H9 (cell line): Measurements from ENCODE around the gene XPR1. TPM values are rescaled to one million over a fixed set of nuclear protein-coding genes. Genes with fewer than 3 reads are reported as not detected.

ENCODE experiments used
- DNase-seq: peaks from one replicate; pipeline ENCODE4 v3.0.0-alpha.2; 2017
- H2AFZ ChIP-seq: one replicate; pipeline ENCODE4 v1.6.1; 2013; ENCODE audit warnings: mild to moderate bottlenecking, low read length, control low read depth, moderate library complexity
- H2AK5ac ChIP-seq: 2 replicates; pipeline ENCODE4 v1.6.1; 2013; ENCODE audit warnings: low read length, control low read depth, mixed read lengths; ENCODE audit not compliant: insufficient read length
- H2BK120ac ChIP-seq: one replicate; pipeline ENCODE4 v1.6.1; 2013; ENCODE audit warnings: low read depth, mild to moderate bottlenecking, low read length, control low read depth, inconsistent platforms; ENCODE audit not compliant: poor library complexity, severe bottlenecking
- H2BK12ac ChIP-seq: 2 replicates; pipeline ENCODE4 v1.6.1; 2013; ENCODE audit warnings: low read length, control low read depth, mixed read lengths, low read depth; ENCODE audit not compliant: insufficient read length
- H2BK15ac ChIP-seq: 2 replicates; pipeline ENCODE4 v1.6.1; 2013; ENCODE audit warnings: low read depth, low read length, control low read depth
- H2BK20ac ChIP-seq: one replicate; pipeline ENCODE4 v1.6.1; 2013; ENCODE audit warnings: low read depth, mild to moderate bottlenecking, low read length, control low read depth, inconsistent platforms; ENCODE audit not compliant: poor library complexity, severe bottlenecking
- H2BK5ac ChIP-seq: 2 replicates; pipeline ENCODE4 v1.6.1; 2013; ENCODE audit warnings: low read length, control low read depth, mixed read lengths; ENCODE audit not compliant: insufficient read length
- H3K14ac ChIP-seq: 2 replicates; pipeline ENCODE4 v1.6.1; 2013; ENCODE audit warnings: low read length, control low read depth; ENCODE audit not compliant: insufficient read depth
- H3K18ac ChIP-seq: 2 replicates; pipeline ENCODE4 v1.6.1; 2013; ENCODE audit warnings: low read depth, mild to moderate bottlenecking, mixed read lengths, low read length, control low read depth; ENCODE audit not compliant: insufficient read length
- H3K23ac ChIP-seq: 2 replicates; pipeline ENCODE4 v1.6.1; 2013; ENCODE audit warnings: low read length, control low read depth, mixed read lengths, low read depth; ENCODE audit not compliant: insufficient read length
- H3K23me2 ChIP-seq: 2 replicates; pipeline ENCODE4 v1.6.1; 2013; ENCODE audit warnings: low read depth, mild to moderate bottlenecking, mixed read lengths, low read length, control low read depth; ENCODE audit not compliant: insufficient read length, poor library complexity, severe bottlenecking
- H3K27ac ChIP-seq: 2 replicates; pipeline ENCODE4 v1.5.1; 2013; ENCODE audit warnings: low read length, control low read depth, mixed read lengths, low read depth; ENCODE audit not compliant: insufficient read length
- H3K27me3 ChIP-seq: 2 replicates; pipeline ENCODE4 v1.6.1; 2013; ENCODE audit warnings: low read length, control low read depth, inconsistent platforms; ENCODE audit not compliant: insufficient read depth
- H3K4ac ChIP-seq: 2 replicates; pipeline ENCODE4 v1.6.1; 2013; ENCODE audit warnings: low read depth, mild to moderate bottlenecking, control low read depth, inconsistent platforms, low read length, moderate library complexity
- H3K4me1 ChIP-seq: 2 replicates; pipeline ENCODE4 v1.6.1; 2013; ENCODE audit warnings: low read length, control low read depth, inconsistent platforms; ENCODE audit not compliant: insufficient read depth
- H3K4me2 ChIP-seq: 2 replicates; pipeline ENCODE4 v1.6.1; 2013; ENCODE audit warnings: low read length, control low read depth, mixed read lengths; ENCODE audit not compliant: insufficient read length, insufficient read depth
- H3K56ac ChIP-seq: 2 replicates; pipeline ENCODE4 v1.6.1; 2013; ENCODE audit warnings: low read depth, mild to moderate bottlenecking, mixed read lengths, low read length, control low read depth; ENCODE audit not compliant: insufficient read length
- H3K79me1 ChIP-seq: 2 replicates; pipeline ENCODE4 v1.6.1; 2013; ENCODE audit warnings: low read depth, mild to moderate bottlenecking, moderate library complexity, low read length, control low read depth, inconsistent platforms; ENCODE audit not compliant: insufficient read depth, poor library complexity, severe bottlenecking
- H3K79me2 ChIP-seq: 2 replicates; pipeline ENCODE4 v1.6.1; 2013; ENCODE audit warnings: low read length, control low read depth, inconsistent platforms; ENCODE audit not compliant: insufficient read depth
- H3K9ac ChIP-seq: 2 replicates; pipeline ENCODE4 v1.6.1; 2013; ENCODE audit warnings: low read length, control low read depth, mixed read lengths; ENCODE audit not compliant: insufficient read length; ENCODE audit errors: extremely low read depth
- H3K9me3 ChIP-seq: one replicate; pipeline ENCODE4 v1.6.1; 2013; ENCODE audit warnings: low read depth, low read length, inconsistent platforms; ENCODE audit not compliant: control insufficient read depth
- H3T11ph ChIP-seq: one replicate; pipeline ENCODE4 v1.6.1; 2013; ENCODE audit warnings: mild to moderate bottlenecking, low read length, control low read depth, inconsistent platforms
- H4K20me1 ChIP-seq: one replicate; pipeline ENCODE4 v1.6.1; 2013; ENCODE audit not compliant: control insufficient read depth, insufficient read length, insufficient read depth
- H4K5ac ChIP-seq: 2 replicates; pipeline ENCODE4 v1.6.1; 2013; ENCODE audit warnings: low read depth, mild to moderate bottlenecking, mixed read lengths, low read length, control low read depth; ENCODE audit not compliant: insufficient read length
- H4K8ac ChIP-seq: replicated peaks from 2 replicates; pipeline ENCODE4 v1.6.1; 2013; ENCODE audit warnings: low read length, control low read depth, mixed read lengths, low read depth; ENCODE audit not compliant: insufficient read length
- H4K91ac ChIP-seq: 2 replicates; pipeline ENCODE4 v1.6.1; 2013; ENCODE audit warnings: low read depth, mild to moderate bottlenecking, moderate library complexity, mixed read lengths, low read length, control low read depth; ENCODE audit not compliant: insufficient read length
- H3K27ac Mint-ChIP-seq, 3 experiments: 2 replicates in 2 of 3; 3 replicates in 1 of 3; pipeline ENCODE4 v1.8.0; 2020 to 2021; ENCODE audit warnings: mixed read lengths in 3 of 3, mild to moderate bottlenecking in 1 of 3, moderate library complexity in 1 of 3
- H3K27me3 Mint-ChIP-seq: 2 replicates; pipeline ENCODE4 v1.8.0; 2021; ENCODE audit warnings: low read depth, mild to moderate bottlenecking, moderate library complexity, mixed read lengths
- H3K36me3 Mint-ChIP-seq, 3 experiments: 2 replicates in 2 of 3; 3 replicates in 1 of 3; pipeline ENCODE4 v1.8.0; 2020 to 2021; ENCODE audit warnings: low read depth in 3 of 3, mixed read lengths in 3 of 3; ENCODE audit not compliant: insufficient read depth in 1 of 3
- H3K4me1 Mint-ChIP-seq, 2 experiments: 2 replicates each; pipeline ENCODE4 v1.8.0; 2020; ENCODE audit warnings: mixed read lengths in 2 of 2
- H3K4me3 Mint-ChIP-seq, 2 experiments: 2 replicates in 1 of 2; 3 replicates in 1 of 2; pipeline ENCODE4 v1.8.0; 2020 to 2021; ENCODE audit warnings: mild to moderate bottlenecking in 2 of 2, mixed read lengths in 2 of 2, moderate library complexity in 1 of 2
- H3K9me3 Mint-ChIP-seq, 2 experiments: 2 replicates in 1 of 2; 3 replicates in 1 of 2; pipeline ENCODE4 v1.8.0; 2020; ENCODE audit warnings: mild to moderate bottlenecking in 2 of 2, mixed read lengths in 2 of 2, moderate library complexity in 1 of 2
- WGBS: extraction: QIAGEN DNeasy Blood & Tissue Kit; methylation state at CpG from one replicate; pipeline ENCODE4 v1.1.7; 2013; ENCODE audit warnings: missing lambda C conversion rate, low lambda C conversion rate, mixed read lengths; ENCODE audit not compliant: insufficient read length; ENCODE audit errors: extremely low coverage; 5-methylcytosine and 5-hydroxymethylcytosine counted together
- total RNA-seq: library from RNA; stranded (reverse); gene quantifications from 2 replicates; pipeline ENCODE4 v1.2.1, GENCODE V29; 2021
- TF ChIP-seq, protein P1 (sequence below): fragments of 200-600 bp; sonication (generic); conservative IDR thresholded peaks from 3 replicates; pipeline ENCODE4 v1.8.0; 2021; ENCODE audit warnings: antibody characterized with exemption, mild to moderate bottlenecking

Gene XPR1
- total RNA-seq, 1 experiment from 2014 or later = 34.1 TPM

DNA sequence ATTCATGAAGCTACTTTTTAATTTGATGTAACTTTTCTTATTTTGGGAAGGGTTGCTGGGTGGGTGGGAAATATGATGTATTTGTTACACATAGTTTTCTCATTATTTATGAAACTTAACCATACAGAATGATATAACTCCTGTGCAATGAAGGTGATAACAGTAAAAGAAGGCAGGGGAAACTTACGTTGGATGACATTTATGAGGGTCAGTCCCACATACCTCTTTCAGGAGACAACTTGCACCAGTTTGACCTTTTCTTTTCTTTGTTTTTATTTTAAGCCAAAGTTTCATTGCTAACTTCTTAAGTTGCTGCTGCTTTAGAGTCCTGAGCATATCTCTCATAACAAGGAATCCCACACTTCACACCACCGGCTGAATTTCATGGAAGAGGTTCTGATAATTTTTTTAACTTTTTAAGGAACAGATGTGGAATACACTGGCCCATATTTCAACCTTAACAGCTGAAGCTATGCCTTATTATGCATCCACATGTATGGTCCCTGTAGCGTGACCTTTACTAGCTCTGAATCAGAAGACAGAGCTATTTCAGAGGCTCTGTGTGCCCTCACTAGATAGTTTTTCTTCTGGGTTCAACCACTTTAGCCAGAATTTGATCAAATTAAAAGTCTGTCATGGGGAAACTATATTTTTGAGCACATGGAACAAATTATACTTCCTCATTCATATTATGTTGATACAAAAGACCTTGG, 252.9 kb downstream of the XPR1 start:
- Histone ChIP-seq H3K27ac (no peak overlapping the region), H3K56ac (no peak overlapping the region), H3K18ac (no peak overlapping the region), H4K8ac (no peak overlapping the region), H3K4me2 (no peak overlapping the region), H3K4me1 (no peaks in the 10 kb centered on the region), H4K20me1 (no peaks in the 10 kb centered on the region), H3K23ac (no peak overlapping the region), H3K23me2 (no peaks in the 10 kb centered on the region), H3K79me2 (no peaks in the 10 kb centered on the region), H4K91ac (no peak overlapping the region), H2BK5ac (no peak overlapping the region), H2BK12ac (no peak overlapping the region), H2AK5ac (no peak overlapping the region), H2BK120ac (no peak overlapping the region), H3K9me3 (no peaks in the 10 kb centered on the region), H3K14ac (no peak overlapping the region), H3K79me1 (no peaks in the 10 kb centered on the region), H3K4ac (no peak overlapping the region), H3T11ph (no peak overlapping the region), H3K27me3 (no peaks in the 10 kb centered on the region), H3K9ac (no peak overlapping the region), H2AFZ (no peak overlapping the region), H4K5ac (no peak overlapping the region), H2BK15ac (no peak overlapping the region), H2BK20ac (no peak overlapping the region)
- TF ChIP-seq, protein P1, sequence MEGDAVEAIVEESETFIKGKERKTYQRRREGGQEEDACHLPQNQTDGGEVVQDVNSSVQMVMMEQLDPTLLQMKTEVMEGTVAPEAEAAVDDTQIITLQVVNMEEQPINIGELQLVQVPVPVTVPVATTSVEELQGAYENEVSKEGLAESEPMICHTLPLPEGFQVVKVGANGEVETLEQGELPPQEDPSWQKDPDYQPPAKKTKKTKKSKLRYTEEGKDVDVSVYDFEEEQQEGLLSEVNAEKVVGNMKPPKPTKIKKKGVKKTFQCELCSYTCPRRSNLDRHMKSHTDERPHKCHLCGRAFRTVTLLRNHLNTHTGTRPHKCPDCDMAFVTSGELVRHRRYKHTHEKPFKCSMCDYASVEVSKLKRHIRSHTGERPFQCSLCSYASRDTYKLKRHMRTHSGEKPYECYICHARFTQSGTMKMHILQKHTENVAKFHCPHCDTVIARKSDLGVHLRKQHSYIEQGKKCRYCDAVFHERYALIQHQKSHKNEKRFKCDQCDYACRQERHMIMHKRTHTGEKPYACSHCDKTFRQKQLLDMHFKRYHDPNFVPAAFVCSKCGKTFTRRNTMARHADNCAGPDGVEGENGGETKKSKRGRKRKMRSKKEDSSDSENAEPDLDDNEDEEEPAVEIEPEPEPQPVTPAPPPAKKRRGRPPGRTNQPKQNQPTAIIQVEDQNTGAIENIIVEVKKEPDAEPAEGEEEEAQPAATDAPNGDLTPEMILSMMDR = no peak
- no peaks in the 10 kb centered on the region for H3K27me3 Mint-ChIP-seq
- H3K9me3 Mint-ChIP-seq = no peaks in the 10 kb centered on the region
- DNase-seq = no peak
- WGBS = no CpG with 5 or more reads among the region's 3 CpGs
- H3K27ac Mint-ChIP-seq = no peak overlapping the region
- H3K36me3 Mint-ChIP-seq = peaks cover 0 to 6% (median 0%) of the 10 kb centered on the region in 3 experiments; a peak in 3 of 7 replicates
- H3K4me1 Mint-ChIP-seq = peaks cover 4 to 5% of the 10 kb centered on the region in 2 experiments
- H3K4me3 Mint-ChIP-seq = no peak overlapping the region
